Measurements from ENCODE around the gene LYRM1. TPM values are rescaled to one million over a fixed set of nuclear protein-coding genes. Genes with fewer than 3 reads are reported as not detected.
"Not testable (repeated sequence)": the region's sequence is repeated elsewhere in the genome, so short reads cannot be mapped to it uniquely, and the experiment has no call there.

Gene LYRM1
- total RNA-seq, 1 experiment from 2014 or later = 14.3 TPM

GRCh38 chr16:20860361-20860760 is 40.2 kb upstream of the LYRM1 start:
- Histone ChIP-seq H3K36me3 (ENCODE audit: insufficient read depth, low read length, poor library complexity, severe bottlenecking) (peaks cover 6% of the 10 kb centered on the region), H3K9me3 (ENCODE audit: low read depth, low read length, poor library complexity, severe bottlenecking) (no peaks in the 10 kb centered on the region), H3K27ac (ENCODE audit: low read depth, low read length, poor library complexity, severe bottlenecking) (no peak overlapping the region), H3K27me3 (replicated peaks; ENCODE audit: insufficient read depth, low read depth, low read length, poor library complexity) (no peaks in the 10 kb centered on the region), H3K4me1 (ENCODE audit: insufficient read depth, low read length, poor library complexity, severe bottlenecking) (peaks cover 2% of the 10 kb centered on the region), H3K4me3 (ENCODE audit: low read depth, low read length, poor library complexity, severe bottlenecking) (no peak overlapping the region)
- ChIA-PET POLR2A (ENCODE audit: low non-redundant PET) (no interaction called here), CTCF (no interaction called here)
- TF ChIP-seq CTCF (conservative IDR thresholded peaks at IDR 0.05; ENCODE audit: low read depth, low read length) = no peak
- no peak for TF ChIP-seq EZH2 (IDR thresholded peaks at IDR 0.05; ENCODE audit: borderline replicate concordance, low read depth, low read length, poor library complexity, severe bottlenecking)
- intact Hi-C loops (cut with micrococcal nuclease; ENCODE audit: unreplicated experiment) = no loop called here
- no TSS peak for BruUV-seq (replicated peaks)
- DNase-seq (ENCODE audit: low spot score) = no peak

- H3K36me3 ChIP-seq (ENCODE audit: insufficient read depth, low read length, poor library complexity, severe bottlenecking); POLR2A ChIA-PET (ENCODE audit: low non-redundant PET); H3K4me1 ChIP-seq (ENCODE audit: insufficient read depth, low read length, poor library complexity, severe bottlenecking); intact Hi-C loops (cut with micrococcal nuclease; ENCODE audit: unreplicated experiment); BruUV-seq (replicated peaks); CTCF ChIA-PET; DNase-seq (ENCODE audit: low spot score); H3K27me3 ChIP-seq (replicated peaks; ENCODE audit: insufficient read depth, low read depth, low read length, poor library complexity); H3K4me3 ChIP-seq (ENCODE audit: low read depth, low read length, poor library complexity, severe bottlenecking); H3K9me3 ChIP-seq (ENCODE audit: low read depth, low read length, poor library complexity, severe bottlenecking); H3K27ac ChIP-seq (ENCODE audit: low read depth, low read length, poor library complexity, severe bottlenecking): not testable (repeated sequence)
Observed at GRCh38 chr16:20860995-20861394, 39.6 kb upstream of the LYRM1 start.

- no peak for DNase-seq (ENCODE audit: low spot score)
- POLR2A ChIA-PET (ENCODE audit: low non-redundant PET) = no interaction called here
- Histone ChIP-seq H3K4me3 (ENCODE audit: low read depth, low read length, poor library complexity, severe bottlenecking) (no peak overlapping the region), H3K27me3 (replicated peaks; ENCODE audit: insufficient read depth, low read depth, low read length, poor library complexity) (no peaks in the 10 kb centered on the region), H3K27ac (ENCODE audit: low read depth, low read length, poor library complexity, severe bottlenecking) (no peak overlapping the region), H3K4me1 (ENCODE audit: insufficient read depth, low read length, poor library complexity, severe bottlenecking) (peaks cover 13% of the 10 kb centered on the region), H3K9me3 (ENCODE audit: low read depth, low read length, poor library complexity, severe bottlenecking) (no peaks in the 10 kb centered on the region), H3K36me3 (ENCODE audit: insufficient read depth, low read length, poor library complexity, severe bottlenecking) (peaks cover 6% of the 10 kb centered on the region)
- CTCF ChIA-PET = no interaction called here
- intact Hi-C loops (cut with micrococcal nuclease; ENCODE audit: unreplicated experiment) = no loop called here
- BruUV-seq (replicated peaks) = no TSS peak
- no peak for TF ChIP-seq EZH2 (IDR thresholded peaks at IDR 0.05; ENCODE audit: borderline replicate concordance, low read depth, low read length, poor library complexity, severe bottlenecking)
- TF ChIP-seq CTCF (conservative IDR thresholded peaks at IDR 0.05; ENCODE audit: low read depth, low read length) = no peak
Observed at GRCh38 chr16:20862162-20862960, 38.2 kb upstream of the LYRM1 start.

GRCh38 chr16:20864376-20864775 is 36.2 kb upstream of the LYRM1 start:
- DNase-seq (ENCODE audit: low spot score); CTCF ChIA-PET; BruUV-seq (replicated peaks); intact Hi-C loops (cut with micrococcal nuclease; ENCODE audit: unreplicated experiment); POLR2A ChIA-PET (ENCODE audit: low non-redundant PET); H3K27ac ChIP-seq (ENCODE audit: low read depth, low read length, poor library complexity, severe bottlenecking); H3K9me3 ChIP-seq (ENCODE audit: low read depth, low read length, poor library complexity, severe bottlenecking); H3K36me3 ChIP-seq (ENCODE audit: insufficient read depth, low read length, poor library complexity, severe bottlenecking); H3K4me3 ChIP-seq (ENCODE audit: low read depth, low read length, poor library complexity, severe bottlenecking); H3K27me3 ChIP-seq (replicated peaks; ENCODE audit: insufficient read depth, low read depth, low read length, poor library complexity): not testable (repeated sequence)
- H3K4me1 ChIP-seq (ENCODE audit: insufficient read depth, low read length, poor library complexity, severe bottlenecking) = peaks cover 13% of the 10 kb centered on the region
